GM23338 (cell line): Measurements from ENCODE around the gene KCTD19. TPM values are rescaled to one million over a fixed set of nuclear protein-coding genes. Genes with fewer than 3 reads are reported as not detected.

Experiments used
- ATAC-seq: fragments of 200-7000 bp; cut with Tn5 transposase; 3 replicates; pipeline ENCODE4 v1.9.1; 2020
- DNase-seq: peaks from one replicate; pipeline ENCODE4 v3.0.0-alpha.2; 2015; ENCODE audit warnings: low spot score
- H2AFZ ChIP-seq: fragments of 200-600 bp; sonication (generic); 2 replicates; pipeline ENCODE4 v1.8.0; 2016; ENCODE audit warnings: antibody characterized with exemption, mild to moderate bottlenecking, moderate library complexity
- H3F3A ChIP-seq: fragments of 200-600 bp; sonication (generic); replicated peaks from 2 replicates; pipeline ENCODE4 v1.8.0; 2017; ENCODE audit warnings: antibody characterized with exemption, mixed run types, low read depth
- H3K27ac ChIP-seq: fragments of 200-600 bp; sonication (generic); 2 replicates; pipeline ENCODE4 v1.6.1; 2016; ENCODE audit warnings: low read depth
- H3K27me3 ChIP-seq: fragments of 200-600 bp; sonication (generic); 2 replicates; pipeline ENCODE4 v1.8.0; 2016; ENCODE audit warnings: mild to moderate bottlenecking, mixed run types, moderate library complexity; ENCODE audit not compliant: insufficient read depth
- H3K36me3 ChIP-seq: fragments of 200-600 bp; sonication (generic); 2 replicates; pipeline ENCODE4 v1.8.0; 2016; ENCODE audit warnings: mild to moderate bottlenecking; ENCODE audit not compliant: insufficient read depth
- H3K4me1 ChIP-seq: fragments of 200-600 bp; sonication (generic); 2 replicates; pipeline ENCODE4 v1.8.0; 2016; ENCODE audit warnings: mild to moderate bottlenecking, moderate library complexity; ENCODE audit not compliant: insufficient read depth
- H3K4me2 ChIP-seq: fragments of 200-600 bp; sonication (generic); 2 replicates; pipeline ENCODE4 v1.7.1; 2017; ENCODE audit warnings: mixed run types
- H3K4me3 ChIP-seq: fragments of 200-600 bp; sonication (generic); 2 replicates; pipeline ENCODE4 v1.6.1; 2016; ENCODE audit warnings: mixed run types
- H3K79me2 ChIP-seq: fragments of 200-600 bp; sonication (generic); replicated peaks from 2 replicates; pipeline ENCODE4 v1.8.0; 2017; ENCODE audit warnings: mild to moderate bottlenecking; ENCODE audit not compliant: insufficient read depth
- H3K9me2 ChIP-seq: fragments of 200-600 bp; sonication (generic); 2 replicates; pipeline ENCODE4 v1.8.0; 2017; ENCODE audit not compliant: insufficient read depth
- H4K20me1 ChIP-seq: fragments of 200-600 bp; sonication (generic); replicated peaks from 2 replicates; pipeline ENCODE4 v1.8.0; 2017; ENCODE audit warnings: mild to moderate bottlenecking; ENCODE audit not compliant: insufficient read depth
- H3K27ac Mint-ChIP-seq: 2 replicates; pipeline ENCODE4 v1.8.0; 2020; ENCODE audit warnings: inconsistent platforms, mild to moderate bottlenecking, moderate library complexity, mixed read lengths
- H3K27me3 Mint-ChIP-seq: 3 replicates; pipeline ENCODE4 v1.8.0; 2022; ENCODE audit warnings: low read depth, mild to moderate bottlenecking, moderate library complexity, mixed read lengths, inconsistent platforms; ENCODE audit not compliant: insufficient read depth, poor library complexity
- H3K36me3 Mint-ChIP-seq: 3 replicates; pipeline ENCODE4 v1.8.0; 2021; ENCODE audit warnings: low read depth, mild to moderate bottlenecking, inconsistent platforms, moderate library complexity, mixed read lengths
- H3K4me1 Mint-ChIP-seq: 3 replicates; pipeline ENCODE4 v1.8.0; 2020; ENCODE audit warnings: mild to moderate bottlenecking, inconsistent platforms, mixed read lengths
- H3K4me3 Mint-ChIP-seq: 3 replicates; pipeline ENCODE4 v1.8.0; 2021; ENCODE audit warnings: moderate library complexity, mild to moderate bottlenecking, inconsistent platforms, mixed read lengths
- H3K9me3 Mint-ChIP-seq: 3 replicates; pipeline ENCODE4 v1.8.0; 2020; ENCODE audit warnings: moderate library complexity, mild to moderate bottlenecking, inconsistent platforms, mixed read lengths
- CREB1 ChIP-seq: fragments of 250-450 bp; sonication (Bioruptor Pico); IDR thresholded peaks from 2 replicates; pipeline ENCODE4 v1.5.0; 2020; ENCODE audit warnings: low read depth, mild to moderate bottlenecking, moderate library complexity
- EZH2 ChIP-seq: fragments of 200-600 bp; sonication (generic); IDR thresholded peaks from one replicate; pipeline ENCODE4 v1.8.0; 2017; ENCODE audit warnings: antibody characterized with exemption, mild to moderate bottlenecking, low read depth; ENCODE audit not compliant: unreplicated experiment
- EZH2phosphoT487 ChIP-seq: fragments of 200-600 bp; sonication (generic); IDR thresholded peaks from one replicate; pipeline ENCODE4 v1.8.1; 2018; ENCODE audit warnings: antibody characterized with exemption; ENCODE audit not compliant: unreplicated experiment
- JUNB ChIP-seq: IDR thresholded peaks from one replicate; pipeline ENCODE4 v1.6.1; 2016; ENCODE audit warnings: antibody characterized with exemption; ENCODE audit not compliant: unreplicated experiment
- NANOG ChIP-seq: IDR thresholded peaks from 2 replicates; pipeline ENCODE4 v1.6.1; 2016; ENCODE audit warnings: antibody characterized with exemption, borderline replicate concordance
- POLR2AphosphoS5 ChIP-seq: IDR thresholded peaks from 2 replicates; pipeline ENCODE4 v1.6.1; 2016; ENCODE audit warnings: antibody characterized with exemption, low read depth
- STAT1 ChIP-seq: IDR thresholded peaks from one replicate; pipeline ENCODE4 v1.6.1; 2016; ENCODE audit warnings: antibody characterized with exemption; ENCODE audit not compliant: unreplicated experiment
- ZNF114 ChIP-seq: fragments of 250-450 bp; sonication (Bioruptor Pico); IDR thresholded peaks from 2 replicates; pipeline ENCODE4 v1.5.0; 2020; ENCODE audit warnings: mild to moderate bottlenecking, moderate library complexity
- ZNF331 ChIP-seq: fragments of 250-450 bp; sonication (Bioruptor Pico); IDR thresholded peaks from 2 replicates; pipeline ENCODE4 v1.5.0; 2020; ENCODE audit warnings: low read depth, mild to moderate bottlenecking, moderate library complexity
- polyA plus RNA-seq: library from polyadenylated mRNA; unstranded; fragments of >200 nt; fragmentation: Nextera tagmentation; extraction: Ambion mirVana; gene quantifications from 2 replicates; pipeline ENCODE4 v1.2.1, GENCODE V29; 2016
- total RNA-seq: library from RNA; depleted of rRNA; stranded (reverse); fragments of >200 nt; shearing (Covaris generic); gene quantifications from 2 replicates; pipeline ENCODE4 v1.2.3, GENCODE V29; 2014
- TF ChIP-seq, protein P1 (sequence below): fragments of 250-450 bp; sonication (Bioruptor Pico); IDR thresholded peaks from 2 replicates; pipeline ENCODE4 v1.5.0; 2020; ENCODE audit warnings: mild to moderate bottlenecking, moderate library complexity
- TF ChIP-seq, protein P2 (sequence below): IDR thresholded peaks from one replicate; pipeline ENCODE4 v1.6.1; 2018; ENCODE audit warnings: antibody characterized with exemption; ENCODE audit not compliant: unreplicated experiment
- TF ChIP-seq, protein P3 (sequence below), 2 experiments: fragments of 200-600 bp in 1 of 2; sonication (generic) in 1 of 2; conservative IDR thresholded peaks; 2 replicates each; pipeline versions ENCODE4 v1.5.1 to v1.6.1; 2016 to 2017; ENCODE audit warnings: antibody characterized with exemption in 2 of 2, low read depth in 2 of 2, mild to moderate bottlenecking in 2 of 2, moderate library complexity in 1 of 2
- TF ChIP-seq, protein P4 (sequence below): IDR thresholded peaks from 2 replicates; pipeline ENCODE4 v1.6.1; 2016; ENCODE audit warnings: antibody characterized with exemption

KCTD19 gene
- total and polyA plus RNA-seq, 2 experiments from 2014 or later = 0.31 to 0.65 TPM

DNA sequence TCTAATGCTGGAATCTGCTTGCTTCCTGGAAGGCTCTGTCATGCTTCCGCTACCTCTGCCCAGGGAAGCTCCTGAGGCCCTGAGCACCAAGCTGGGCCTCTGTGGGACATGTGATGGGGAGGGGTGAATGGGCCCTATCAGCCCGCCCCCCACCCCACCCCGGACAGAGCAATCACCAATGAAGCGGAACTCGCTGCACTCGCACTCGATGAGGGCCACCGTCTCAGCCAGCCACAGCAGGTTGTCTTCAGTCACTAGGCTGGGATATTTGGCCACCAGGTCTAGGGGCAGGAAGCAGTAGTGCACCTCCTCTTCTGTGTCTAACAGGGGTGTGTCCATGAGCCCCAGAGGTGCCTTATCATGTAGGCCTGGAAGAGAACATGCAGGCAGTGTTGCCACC, 23.6 kb downstream of the KCTD19 start:
- peak; percentile 34 for DNase-seq
- Histone ChIP-seq H3K27ac (no peak overlapping the region), H3K79me2 (no peaks in the 10 kb centered on the region), H3K4me1 (no peaks in the 10 kb centered on the region), H3K4me3 (no peak overlapping the region), H2AFZ (no peak overlapping the region), H4K20me1 (no peaks in the 10 kb centered on the region; the same call in 1 of the 2 replicates), H3K27me3 (no peaks in the 10 kb centered on the region), H3K36me3 (no peaks in the 10 kb centered on the region), H3K9me2 (no peaks in the 10 kb centered on the region), H3F3A (no peaks in the 10 kb centered on the region), H3K4me2 (no peak overlapping the region)
- H3K4me3 Mint-ChIP-seq = no peak overlapping the region
- peak; percentile 71 for ATAC-seq
- TF ChIP-seq STAT1 = no peak
- TF ChIP-seq, protein P1, sequence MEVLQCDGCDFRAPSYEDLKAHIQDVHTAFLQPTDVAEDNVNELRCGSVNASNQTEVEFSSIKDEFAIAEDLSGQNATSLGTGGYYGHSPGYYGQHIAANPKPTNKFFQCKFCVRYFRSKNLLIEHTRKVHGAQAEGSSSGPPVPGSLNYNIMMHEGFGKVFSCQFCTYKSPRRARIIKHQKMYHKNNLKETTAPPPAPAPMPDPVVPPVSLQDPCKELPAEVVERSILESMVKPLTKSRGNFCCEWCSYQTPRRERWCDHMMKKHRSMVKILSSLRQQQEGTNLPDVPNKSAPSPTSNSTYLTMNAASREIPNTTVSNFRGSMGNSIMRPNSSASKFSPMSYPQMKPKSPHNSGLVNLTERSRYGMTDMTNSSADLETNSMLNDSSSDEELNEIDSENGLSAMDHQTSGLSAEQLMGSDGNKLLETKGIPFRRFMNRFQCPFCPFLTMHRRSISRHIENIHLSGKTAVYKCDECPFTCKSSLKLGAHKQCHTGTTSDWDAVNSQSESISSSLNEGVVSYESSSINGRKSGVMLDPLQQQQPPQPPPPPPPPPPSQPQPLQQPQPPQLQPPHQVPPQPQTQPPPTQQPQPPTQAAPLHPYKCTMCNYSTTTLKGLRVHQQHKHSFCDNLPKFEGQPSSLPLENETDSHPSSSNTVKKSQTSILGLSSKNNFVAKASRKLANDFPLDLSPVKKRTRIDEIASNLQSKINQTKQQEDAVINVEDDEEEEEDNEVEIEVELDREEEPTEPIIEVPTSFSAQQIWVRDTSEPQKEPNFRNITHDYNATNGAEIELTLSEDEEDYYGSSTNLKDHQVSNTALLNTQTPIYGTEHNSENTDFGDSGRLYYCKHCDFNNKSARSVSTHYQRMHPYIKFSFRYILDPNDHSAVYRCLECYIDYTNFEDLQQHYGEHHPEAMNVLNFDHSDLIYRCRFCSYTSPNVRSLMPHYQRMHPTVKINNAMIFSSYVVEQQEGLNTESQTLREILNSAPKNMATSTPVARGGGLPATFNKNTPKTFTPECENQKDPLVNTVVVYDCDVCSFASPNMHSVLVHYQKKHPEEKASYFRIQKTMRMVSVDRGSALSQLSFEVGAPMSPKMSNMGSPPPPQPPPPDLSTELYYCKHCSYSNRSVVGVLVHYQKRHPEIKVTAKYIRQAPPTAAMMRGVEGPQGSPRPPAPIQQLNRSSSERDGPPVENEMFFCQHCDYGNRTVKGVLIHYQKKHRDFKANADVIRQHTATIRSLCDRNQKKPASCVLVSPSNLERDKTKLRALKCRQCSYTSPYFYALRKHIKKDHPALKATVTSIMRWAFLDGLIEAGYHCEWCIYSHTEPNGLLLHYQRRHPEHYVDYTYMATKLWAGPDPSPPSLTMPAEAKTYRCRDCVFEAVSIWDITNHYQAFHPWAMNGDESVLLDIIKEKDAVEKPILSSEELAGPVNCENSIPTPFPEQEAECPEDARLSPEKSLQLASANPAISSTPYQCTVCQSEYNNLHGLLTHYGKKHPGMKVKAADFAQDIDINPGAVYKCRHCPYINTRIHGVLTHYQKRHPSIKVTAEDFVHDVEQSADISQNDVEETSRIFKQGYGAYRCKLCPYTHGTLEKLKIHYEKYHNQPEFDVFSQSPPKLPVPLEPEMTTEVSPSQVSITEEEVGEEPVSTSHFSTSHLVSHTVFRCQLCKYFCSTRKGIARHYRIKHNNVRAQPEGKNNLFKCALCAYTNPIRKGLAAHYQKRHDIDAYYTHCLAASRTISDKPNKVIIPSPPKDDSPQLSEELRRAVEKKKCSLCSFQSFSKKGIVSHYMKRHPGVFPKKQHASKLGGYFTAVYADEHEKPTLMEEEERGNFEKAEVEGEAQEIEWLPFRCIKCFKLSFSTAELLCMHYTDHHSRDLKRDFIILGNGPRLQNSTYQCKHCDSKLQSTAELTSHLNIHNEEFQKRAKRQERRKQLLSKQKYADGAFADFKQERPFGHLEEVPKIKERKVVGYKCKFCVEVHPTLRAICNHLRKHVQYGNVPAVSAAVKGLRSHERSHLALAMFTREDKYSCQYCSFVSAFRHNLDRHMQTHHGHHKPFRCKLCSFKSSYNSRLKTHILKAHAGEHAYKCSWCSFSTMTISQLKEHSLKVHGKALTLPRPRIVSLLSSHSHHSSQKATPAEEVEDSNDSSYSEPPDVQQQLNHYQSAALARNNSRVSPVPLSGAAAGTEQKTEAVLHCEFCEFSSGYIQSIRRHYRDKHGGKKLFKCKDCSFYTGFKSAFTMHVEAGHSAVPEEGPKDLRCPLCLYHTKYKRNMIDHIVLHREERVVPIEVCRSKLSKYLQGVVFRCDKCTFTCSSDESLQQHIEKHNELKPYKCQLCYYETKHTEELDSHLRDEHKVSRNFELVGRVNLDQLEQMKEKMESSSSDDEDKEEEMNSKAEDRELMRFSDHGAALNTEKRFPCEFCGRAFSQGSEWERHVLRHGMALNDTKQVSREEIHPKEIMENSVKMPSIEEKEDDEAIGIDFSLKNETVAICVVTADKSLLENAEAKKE = no peak
- TF ChIP-seq ZNF114 (CRISPR knock-in tag) = no peak
- TF ChIP-seq, protein P2, sequence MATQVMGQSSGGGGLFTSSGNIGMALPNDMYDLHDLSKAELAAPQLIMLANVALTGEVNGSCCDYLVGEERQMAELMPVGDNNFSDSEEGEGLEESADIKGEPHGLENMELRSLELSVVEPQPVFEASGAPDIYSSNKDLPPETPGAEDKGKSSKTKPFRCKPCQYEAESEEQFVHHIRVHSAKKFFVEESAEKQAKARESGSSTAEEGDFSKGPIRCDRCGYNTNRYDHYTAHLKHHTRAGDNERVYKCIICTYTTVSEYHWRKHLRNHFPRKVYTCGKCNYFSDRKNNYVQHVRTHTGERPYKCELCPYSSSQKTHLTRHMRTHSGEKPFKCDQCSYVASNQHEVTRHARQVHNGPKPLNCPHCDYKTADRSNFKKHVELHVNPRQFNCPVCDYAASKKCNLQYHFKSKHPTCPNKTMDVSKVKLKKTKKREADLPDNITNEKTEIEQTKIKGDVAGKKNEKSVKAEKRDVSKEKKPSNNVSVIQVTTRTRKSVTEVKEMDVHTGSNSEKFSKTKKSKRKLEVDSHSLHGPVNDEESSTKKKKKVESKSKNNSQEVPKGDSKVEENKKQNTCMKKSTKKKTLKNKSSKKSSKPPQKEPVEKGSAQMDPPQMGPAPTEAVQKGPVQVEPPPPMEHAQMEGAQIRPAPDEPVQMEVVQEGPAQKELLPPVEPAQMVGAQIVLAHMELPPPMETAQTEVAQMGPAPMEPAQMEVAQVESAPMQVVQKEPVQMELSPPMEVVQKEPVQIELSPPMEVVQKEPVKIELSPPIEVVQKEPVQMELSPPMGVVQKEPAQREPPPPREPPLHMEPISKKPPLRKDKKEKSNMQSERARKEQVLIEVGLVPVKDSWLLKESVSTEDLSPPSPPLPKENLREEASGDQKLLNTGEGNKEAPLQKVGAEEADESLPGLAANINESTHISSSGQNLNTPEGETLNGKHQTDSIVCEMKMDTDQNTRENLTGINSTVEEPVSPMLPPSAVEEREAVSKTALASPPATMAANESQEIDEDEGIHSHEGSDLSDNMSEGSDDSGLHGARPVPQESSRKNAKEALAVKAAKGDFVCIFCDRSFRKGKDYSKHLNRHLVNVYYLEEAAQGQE = no peak
- TF ChIP-seq EZH2phosphoT487 = no peak
- TF ChIP-seq CREB1 = no peak
- TF ChIP-seq POLR2AphosphoS5 = no peak
- TF ChIP-seq ZNF331 (CRISPR knock-in tag) = no peak
- TF ChIP-seq JUNB = no peak
- no peak for TF ChIP-seq EZH2
- TF ChIP-seq, protein P3, sequence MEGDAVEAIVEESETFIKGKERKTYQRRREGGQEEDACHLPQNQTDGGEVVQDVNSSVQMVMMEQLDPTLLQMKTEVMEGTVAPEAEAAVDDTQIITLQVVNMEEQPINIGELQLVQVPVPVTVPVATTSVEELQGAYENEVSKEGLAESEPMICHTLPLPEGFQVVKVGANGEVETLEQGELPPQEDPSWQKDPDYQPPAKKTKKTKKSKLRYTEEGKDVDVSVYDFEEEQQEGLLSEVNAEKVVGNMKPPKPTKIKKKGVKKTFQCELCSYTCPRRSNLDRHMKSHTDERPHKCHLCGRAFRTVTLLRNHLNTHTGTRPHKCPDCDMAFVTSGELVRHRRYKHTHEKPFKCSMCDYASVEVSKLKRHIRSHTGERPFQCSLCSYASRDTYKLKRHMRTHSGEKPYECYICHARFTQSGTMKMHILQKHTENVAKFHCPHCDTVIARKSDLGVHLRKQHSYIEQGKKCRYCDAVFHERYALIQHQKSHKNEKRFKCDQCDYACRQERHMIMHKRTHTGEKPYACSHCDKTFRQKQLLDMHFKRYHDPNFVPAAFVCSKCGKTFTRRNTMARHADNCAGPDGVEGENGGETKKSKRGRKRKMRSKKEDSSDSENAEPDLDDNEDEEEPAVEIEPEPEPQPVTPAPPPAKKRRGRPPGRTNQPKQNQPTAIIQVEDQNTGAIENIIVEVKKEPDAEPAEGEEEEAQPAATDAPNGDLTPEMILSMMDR (conservative IDR thresholded peaks at IDR 0.05; ENCODE audit: low read depth in 2 of 2) = no peak
- no peak for TF ChIP-seq NANOG
- TF ChIP-seq, protein P4, sequence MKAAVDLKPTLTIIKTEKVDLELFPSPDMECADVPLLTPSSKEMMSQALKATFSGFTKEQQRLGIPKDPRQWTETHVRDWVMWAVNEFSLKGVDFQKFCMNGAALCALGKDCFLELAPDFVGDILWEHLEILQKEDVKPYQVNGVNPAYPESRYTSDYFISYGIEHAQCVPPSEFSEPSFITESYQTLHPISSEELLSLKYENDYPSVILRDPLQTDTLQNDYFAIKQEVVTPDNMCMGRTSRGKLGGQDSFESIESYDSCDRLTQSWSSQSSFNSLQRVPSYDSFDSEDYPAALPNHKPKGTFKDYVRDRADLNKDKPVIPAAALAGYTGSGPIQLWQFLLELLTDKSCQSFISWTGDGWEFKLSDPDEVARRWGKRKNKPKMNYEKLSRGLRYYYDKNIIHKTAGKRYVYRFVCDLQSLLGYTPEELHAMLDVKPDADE = no peak
- H3K4me1 Mint-ChIP-seq = no peaks in the 10 kb centered on the region
- peaks cover 18% of the 10 kb centered on the region for H3K27me3 Mint-ChIP-seq
- no peaks in the 10 kb centered on the region; the same call in 2 of the 3 replicates for H3K9me3 Mint-ChIP-seq
- no peaks in the 10 kb centered on the region for H3K36me3 Mint-ChIP-seq
- H3K27ac Mint-ChIP-seq = no peak overlapping the region
